C1 segment of cervical spinal cord (tissue), 14 donors: ENCODE results near the gene SSC5D.
A peak's percentile ranks its signal among the peaks of the same experiment; 100 is the strongest.
"Not testable (repeated sequence)": the region's sequence is repeated elsewhere in the genome, so short reads cannot be mapped to it uniquely, and the experiment has no call there.

Experiments used
- DNase-seq, 14 donors: peaks; one replicate each; lab custom pipeline; 2025; lab: John Stamatoyannopoulos, UW

Gene SSC5D

DNA sequence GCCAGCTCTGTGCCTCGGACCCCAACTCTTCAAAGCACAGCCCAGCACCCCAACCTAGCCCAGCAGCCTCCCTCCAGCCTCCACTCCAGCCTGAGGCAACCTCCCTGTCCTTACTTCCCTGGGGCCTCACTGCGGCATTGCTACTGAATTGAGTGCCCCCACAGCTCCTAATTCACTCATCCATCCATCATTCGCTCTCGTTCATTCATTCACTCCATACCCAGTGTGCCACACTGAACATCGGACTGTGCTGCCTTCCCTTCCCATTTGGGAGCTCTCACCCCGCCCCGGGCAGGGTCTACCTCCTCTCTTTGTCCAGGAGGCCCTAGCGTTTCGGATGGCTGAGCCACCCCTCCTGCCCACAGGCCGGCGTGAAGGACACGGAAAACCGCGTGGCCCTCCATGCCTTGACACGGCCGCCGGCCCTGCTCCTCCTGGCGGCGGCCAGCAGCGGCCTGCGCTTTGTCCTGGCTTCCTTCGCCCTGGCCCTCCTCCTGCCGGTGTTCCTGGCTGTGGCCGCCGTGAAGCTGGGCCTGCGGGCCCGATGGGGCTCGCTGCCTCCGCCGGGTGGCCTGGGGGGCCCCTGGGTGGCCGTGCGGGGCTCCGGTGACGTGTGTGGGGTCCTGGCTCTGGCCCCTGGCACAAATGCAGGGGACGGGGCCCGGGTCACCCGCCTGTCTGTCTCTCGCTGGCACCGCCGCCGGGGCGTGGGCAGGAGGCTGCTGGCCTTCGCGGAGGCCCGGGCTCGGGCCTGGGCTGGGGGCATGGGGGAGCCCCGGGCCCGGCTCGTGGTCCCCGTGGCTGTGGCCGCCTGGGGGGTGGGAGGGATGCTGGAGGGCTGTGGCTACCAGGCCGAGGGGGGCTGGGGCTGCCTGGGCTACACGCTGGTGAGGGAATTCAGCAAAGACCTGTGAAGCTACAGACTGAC, 1.9 kb upstream of the SSC5D start:
- DNase-seq, result peak in 1 of 14 donors; percentile 46

DNA sequence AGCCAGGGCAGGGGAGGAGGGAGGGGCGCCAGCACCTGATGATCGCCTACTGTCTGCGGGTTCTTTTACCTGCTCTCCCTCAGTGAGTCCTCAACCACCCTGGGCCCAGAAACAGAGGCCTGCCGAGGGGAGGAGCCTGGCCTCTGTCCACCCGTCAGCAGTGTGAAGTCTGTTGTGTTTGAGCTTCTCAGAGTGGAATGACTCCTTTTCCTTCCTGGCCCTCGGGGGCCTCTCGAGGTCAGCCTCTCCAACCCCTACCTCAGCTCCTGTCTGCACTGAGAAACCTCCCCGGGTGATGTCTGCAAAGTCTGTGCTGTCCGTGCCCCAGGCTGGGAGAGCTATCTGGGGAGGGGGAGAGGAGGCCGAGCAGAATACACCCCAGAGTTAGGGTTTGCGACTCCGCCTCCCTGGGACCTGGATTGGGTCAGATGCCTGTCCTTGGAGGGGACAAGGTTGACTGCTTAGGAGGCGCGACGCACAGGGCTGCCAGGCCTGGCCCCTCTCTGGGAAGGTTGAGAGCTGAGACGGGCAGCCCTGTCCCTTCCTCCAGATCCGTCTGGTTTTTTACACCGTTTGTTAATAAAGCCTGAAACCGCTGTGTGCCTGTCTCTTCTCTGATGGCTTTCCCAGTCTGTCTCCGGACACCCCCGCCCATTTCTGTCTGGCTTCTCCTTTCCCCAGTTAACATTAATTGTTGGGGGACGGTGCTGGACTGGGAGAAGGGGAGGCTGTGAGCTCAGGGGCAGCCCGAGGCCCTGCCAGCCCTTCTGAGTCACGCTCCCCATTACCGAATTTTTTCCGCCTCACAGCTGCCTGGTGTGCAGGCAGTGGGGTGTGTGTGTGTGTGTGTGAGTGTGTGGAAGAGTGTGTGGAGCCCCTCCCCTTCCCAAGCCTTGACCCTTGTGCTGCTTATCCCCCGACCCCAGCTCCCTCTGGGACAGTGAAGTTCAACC, 989 bp upstream of the SSC5D start:
- peak in 4 of 14 donors; percentile 15 to 64 (median 36) for DNase-seq

DNA sequence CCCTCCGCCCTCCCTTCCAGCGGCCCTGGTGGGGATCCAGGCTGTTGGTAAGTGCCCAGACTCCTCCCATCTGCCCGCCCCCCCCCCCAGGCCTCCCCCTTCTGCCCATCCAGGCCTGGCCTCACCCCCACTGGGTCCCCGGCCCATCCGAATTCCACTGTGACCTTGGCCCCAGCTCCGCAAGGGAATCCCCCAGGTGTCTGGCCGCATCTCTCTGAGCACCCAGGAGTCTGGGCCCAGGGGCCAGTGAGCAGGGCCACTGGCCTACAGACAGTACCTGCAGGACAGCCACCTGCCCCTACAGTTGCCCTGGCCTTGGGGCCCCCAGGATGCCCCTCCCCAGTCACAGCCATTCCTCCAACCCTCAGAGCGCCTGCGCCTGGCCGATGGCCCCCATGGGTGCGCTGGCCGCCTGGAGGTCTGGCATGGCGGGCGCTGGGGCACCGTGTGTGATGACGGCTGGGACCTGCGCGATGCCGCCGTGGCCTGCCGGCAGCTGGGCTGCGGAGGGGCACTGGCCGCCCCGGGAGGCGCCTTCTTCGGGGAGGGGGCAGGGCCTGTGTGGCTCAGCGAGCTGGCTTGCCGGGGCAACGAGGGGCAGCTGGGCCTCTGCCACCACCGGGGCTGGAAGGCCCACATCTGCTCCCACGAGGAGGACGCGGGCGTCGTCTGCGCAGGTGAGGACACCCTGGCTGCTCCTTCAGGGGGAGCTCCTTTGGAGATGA, 912 bp downstream of the SSC5D start:
- no peak for DNase-seq

DNA sequence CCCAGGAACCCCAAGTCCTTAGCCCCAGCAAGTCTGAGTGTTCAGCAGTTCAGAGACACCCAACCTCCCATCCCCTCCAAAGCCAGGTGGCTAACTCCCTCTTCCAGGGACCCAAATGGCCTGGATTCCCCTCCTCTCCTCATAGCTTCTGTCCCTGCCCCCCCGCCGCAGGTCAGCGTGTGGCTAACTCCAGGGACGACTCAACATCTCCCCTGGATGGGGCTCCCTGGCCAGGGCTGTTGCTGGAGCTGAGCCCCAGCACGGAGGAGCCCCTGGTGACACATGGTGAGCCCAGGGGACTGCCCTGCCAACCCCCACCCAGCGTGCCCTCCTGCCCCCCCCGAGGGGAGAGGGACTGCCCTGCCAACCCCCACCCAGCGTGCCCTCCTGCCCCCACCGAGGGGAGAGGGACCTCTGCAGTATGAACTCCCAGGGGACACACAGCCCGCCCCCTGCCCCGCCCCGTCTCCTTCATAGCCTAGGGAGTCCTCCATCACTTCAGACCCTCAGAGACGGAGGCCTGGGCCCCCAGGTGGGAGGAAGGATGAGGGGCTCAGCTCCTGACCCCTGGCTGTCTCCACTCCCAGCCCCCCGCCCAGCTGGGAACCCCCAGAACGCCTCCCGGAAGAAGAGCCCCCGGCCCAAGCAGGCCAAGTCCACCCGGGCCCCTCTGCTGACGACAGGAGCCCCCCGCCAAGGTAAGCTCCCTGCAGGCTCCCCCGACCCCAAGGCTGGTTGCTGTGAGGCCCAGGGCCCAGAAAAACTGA, 1.7 kb downstream of the SSC5D start:
- DNase-seq, result no peak

DNA sequence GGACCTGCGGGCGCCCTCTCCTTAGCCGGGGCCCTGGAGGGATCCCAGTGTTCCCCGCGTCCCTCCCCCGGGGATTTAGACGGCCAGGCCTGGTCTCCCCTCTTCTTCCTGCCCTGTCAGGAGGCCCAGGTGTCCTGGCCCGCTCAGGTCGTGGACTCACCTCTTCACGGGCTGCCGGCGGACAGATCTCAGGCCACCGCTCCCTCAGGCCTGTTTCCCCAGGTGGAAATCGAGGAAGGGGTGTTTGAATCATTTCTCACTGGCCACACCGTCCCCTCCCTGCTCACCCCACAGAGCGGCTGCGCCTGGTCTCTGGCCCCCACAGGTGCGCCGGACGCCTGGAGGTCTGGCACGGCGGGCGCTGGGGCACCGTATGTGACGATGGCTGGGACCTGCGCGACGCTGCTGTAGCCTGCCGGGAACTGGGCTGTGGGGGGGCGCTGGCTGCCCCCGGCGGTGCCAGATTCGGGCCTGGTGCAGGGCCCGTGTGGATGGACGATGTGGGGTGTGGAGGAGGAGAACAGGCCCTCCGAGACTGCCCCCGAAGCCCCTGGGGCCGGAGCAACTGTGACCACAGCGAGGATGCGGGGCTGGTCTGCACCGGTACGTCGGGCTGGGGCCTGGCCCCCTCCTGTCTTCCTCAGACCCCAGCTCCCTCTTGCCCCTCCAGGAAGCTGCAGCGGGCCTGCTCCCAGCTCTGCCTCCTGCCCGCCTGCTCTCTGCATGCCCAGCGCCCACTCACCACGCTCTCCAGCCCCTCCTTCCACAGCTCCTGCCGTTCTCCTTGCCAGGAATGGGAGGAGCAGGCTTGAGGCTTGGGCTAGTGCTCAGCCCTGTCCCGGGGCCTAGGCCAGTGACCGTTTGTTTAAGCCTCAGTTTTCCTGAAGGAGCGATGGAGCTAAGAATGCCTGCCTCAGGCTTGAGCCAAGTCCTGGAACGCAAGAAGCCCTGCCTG, 2.5 kb downstream of the SSC5D start:
- DNase-seq, result no peak

DNA sequence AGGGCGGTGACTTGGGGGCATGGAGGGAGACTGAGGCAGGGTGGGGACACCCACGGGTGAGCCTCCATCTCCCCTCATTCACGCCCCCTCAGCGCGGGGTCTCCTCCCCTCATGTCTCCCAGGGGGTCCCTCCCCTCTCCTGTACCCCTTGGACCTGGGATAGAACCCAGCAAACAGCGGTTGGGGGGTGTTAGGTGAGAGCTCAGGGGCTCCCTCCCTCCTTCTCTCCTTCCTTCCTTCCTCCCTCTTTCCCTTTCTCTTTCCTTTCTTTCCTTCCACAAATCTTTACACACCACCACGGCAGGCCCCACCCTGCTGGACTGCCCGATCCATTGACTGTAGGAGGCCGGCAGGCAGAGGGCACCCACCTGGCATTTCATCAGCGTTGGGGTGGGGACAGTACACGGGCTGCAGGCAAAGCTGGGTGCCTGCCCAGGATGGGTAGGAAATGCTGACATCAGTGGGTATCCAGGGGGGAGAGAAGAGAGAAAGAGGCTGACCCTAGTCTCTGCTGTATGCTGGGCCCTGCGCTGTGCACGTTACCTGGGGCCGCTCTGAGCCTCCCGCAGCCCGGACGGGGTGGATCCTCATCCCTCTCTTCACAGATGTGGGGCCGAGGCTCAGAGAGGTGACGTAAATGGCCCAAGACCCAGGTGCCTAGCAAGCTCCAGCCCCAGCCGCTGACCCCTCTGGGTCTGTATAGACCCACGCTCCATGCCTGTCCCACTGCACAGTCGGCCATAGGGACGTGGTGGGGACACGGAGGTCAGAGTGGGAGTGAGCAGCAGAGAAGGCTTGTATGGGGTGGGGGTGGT, 3.5 kb downstream of the SSC5D start:
- DNase-seq, result no peak

DNA sequence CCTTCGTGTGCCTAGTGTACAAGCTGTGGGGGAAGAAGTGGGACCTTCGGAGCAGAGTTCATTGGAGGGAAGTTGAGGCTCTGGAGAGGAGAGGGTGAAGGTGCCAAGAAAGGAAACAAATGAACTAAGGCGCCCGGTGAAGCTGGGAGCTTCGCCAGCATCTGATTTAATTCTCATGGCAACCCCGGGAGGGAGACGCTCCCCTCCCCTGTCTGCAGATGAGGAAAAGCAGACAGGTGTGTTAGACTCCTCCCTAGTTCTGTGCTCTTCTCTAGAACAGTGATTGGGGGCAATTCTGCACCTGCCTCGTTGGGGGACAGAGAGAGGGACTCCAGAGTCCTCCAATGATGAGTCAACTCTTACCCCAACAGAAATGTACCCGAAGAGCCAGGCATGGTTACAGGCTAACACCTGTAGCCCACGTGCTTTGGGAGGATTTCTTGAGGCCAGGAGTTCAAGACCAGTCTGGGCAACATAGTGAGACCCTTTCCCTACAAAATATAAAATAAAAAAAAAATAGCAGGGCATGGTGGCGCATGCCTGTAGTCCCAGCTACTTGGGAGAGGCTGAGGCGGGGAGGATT, 4.2 kb downstream of the SSC5D start:
- DNase-seq, result no peak

DNA sequence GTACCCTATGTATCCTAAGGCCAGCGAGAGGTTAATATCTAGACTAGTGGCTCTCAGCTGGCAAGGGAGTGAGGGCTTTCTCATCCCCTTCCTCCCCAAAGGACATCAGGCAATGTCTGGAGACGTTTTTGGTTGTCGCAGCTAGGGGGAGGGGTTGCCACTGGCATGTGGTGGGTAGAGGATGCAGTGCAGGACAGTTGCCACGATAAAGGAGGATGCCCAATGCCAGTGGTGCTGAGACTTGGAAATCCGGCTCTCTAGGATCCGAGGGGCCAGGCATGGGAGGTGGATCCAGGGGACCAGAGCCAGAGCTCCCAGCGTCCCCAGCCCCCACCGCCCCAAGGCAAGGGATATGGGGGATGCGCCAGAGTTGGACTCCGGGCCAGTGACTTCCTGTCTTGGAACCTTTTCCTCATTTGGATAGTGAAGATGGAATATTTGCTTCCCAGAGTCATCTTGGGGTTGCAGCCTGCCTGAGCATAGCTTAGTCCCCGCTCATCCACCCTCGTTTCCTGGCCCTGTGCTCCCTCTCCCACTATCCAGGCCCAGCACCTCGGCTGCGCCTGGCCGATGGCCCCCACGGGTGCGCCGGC, 4.9 kb downstream of the SSC5D start:
- no peak for DNase-seq

DNA sequence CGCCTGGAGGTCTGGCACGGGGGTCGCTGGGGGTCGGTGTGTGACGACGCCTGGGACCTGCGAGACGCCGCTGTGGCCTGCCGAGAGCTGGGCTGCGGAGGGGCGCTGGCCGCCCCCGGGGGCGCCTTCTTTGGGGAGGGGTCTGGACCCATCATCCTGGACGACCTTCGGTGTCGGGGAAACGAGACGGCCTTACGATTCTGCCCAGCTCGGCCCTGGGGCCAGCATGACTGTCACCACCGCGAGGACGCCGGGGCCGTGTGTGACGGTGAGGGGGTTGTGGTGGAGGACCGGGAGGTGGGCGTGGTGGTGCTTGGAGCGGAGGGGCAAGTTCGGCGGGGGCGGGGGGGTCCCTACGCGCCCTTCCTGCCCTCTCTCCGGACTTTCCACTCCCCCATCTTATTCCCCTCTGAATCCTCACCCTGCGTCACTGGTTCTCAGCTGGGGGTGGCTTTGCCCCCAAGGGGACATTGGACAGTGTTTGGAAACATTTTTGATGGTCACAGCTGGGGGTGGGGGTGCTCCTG, 5.5 kb downstream of the SSC5D start:
- DNase-seq, result no peak

DNA sequence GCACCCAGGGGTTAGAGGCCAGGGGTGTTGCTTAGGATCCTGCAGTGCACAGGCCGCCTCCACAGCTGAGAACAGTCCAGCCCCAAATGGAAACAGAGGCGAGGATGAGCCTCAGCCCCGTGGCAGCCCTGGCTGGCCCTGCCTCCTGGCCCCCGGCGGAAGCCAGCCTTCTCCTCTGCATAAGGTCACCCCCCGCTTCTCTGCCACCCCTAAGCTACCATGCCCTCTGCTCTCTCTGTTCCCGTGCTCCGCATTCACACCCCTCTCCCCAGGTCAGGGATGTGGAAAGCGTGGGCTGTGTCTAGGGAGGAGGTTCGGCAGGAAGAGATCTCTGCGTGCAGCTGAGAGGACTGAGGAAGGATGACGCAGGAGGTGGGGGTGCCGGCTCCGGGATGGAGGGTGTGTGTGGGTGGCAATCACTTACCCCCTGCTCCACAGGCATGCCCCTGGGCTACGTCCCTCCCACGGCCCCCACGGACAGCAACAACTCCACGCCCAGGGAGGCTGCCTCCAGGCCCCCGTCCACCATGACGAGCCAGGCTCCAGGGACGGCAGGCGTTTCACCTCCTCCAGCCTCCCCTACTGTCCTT, 6.0 kb downstream of the SSC5D start:
- no peak for DNase-seq

DNA sequence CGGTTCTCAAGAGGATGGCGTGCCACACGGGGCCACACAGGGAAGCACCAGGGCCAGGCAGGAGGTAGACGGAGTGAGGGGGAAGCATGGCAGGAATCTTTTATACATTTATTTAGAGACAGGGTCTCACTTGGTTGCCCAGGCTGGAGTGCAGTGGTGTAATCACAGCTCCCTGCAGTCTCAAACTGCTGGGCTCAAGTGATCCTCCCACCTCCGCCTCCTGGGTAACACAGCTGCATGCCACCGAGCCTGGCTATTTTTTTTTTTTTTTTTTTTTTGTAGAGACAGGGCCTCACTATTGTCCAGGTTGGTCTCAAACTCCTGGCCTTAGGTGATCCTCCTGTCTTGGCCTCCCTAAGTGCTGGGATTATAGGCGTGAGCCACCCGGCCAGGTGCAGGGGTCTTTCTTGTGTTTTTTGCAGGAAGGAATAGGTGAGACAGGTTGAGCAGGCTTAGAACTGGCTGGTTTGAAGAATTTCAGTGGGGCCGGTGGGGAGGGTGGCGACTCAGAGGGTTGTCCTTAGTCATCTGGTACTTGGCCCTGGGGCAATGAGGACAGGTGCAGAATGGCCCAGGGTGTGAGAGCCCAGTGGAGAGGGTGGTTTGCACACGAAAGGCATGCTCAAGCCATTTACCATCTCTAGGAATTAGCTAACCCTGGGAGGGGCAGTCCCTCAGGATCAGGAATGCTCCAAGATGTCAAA, 7.6 kb downstream of the SSC5D start:
- no peak for DNase-seq

DNA sequence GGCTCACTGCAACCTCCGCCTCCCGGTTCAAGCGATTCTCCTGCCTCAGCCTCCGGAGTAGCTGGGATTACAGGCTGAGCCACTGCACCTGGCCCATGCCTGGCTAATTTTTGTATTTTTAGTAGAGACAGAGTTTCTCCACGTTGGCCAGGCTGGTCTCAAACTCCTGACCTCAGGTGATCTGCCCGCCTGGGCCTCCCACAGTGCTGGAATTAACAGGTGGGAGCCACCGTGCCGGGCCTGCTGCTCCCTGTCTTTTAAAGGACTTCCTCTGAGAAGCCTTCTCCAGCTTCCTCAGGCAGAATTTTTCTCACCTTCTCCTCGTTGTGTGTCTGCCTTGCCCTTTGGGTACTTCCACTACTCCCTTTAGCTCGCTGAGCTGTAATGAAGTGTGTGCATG, 8.6 kb downstream of the SSC5D start:
- not testable (repeated sequence) for DNase-seq

DNA sequence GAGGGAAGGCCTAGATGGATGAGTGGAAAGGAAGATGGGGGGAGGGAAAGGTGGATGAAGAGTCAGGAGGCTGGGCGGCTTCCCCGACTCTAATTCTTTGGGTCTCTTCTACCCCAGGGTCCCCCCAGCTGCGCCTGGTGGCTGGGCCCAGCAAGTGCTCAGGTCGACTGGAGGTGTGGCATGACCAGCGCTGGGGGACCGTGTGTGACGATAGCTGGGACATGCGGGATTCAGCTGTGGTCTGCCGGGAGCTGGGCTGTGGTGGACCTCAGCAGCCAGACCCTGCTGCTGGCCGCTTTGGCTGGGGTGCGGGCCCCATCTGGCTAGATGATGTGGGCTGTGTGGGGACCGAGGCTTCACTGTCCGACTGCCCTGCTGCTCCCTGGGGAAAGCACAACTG, 9.5 kb downstream of the SSC5D start:
- no peak for DNase-seq

DNA sequence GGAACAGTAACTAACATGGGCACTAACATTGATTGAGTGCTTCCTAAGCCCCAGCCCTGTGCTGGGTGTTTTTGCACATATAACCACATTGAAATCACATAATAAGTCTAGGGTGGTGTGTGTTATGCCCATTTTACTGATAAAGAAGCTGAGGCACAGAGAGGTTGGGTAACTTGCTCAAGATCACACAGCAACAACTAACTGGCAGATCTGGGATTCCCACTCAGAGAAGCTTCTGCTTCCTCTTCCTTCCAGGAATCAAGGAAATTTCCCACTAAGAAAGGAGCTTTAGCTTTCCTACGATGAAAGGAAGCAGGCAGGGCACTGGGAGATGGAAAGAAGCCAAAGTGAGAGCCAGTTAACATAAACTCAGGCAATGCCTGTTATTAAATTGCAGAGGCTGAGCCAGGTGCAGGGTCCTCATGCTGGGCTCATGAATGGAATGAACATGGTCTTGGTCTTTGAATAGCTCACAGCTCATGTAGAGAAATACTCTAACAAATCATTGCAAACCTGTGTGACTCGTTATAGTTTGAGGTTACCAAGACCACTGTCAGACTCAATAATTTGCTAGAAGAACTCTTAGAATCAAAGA, 10.1 kb downstream of the SSC5D start:
- no peak for DNase-seq

DNA sequence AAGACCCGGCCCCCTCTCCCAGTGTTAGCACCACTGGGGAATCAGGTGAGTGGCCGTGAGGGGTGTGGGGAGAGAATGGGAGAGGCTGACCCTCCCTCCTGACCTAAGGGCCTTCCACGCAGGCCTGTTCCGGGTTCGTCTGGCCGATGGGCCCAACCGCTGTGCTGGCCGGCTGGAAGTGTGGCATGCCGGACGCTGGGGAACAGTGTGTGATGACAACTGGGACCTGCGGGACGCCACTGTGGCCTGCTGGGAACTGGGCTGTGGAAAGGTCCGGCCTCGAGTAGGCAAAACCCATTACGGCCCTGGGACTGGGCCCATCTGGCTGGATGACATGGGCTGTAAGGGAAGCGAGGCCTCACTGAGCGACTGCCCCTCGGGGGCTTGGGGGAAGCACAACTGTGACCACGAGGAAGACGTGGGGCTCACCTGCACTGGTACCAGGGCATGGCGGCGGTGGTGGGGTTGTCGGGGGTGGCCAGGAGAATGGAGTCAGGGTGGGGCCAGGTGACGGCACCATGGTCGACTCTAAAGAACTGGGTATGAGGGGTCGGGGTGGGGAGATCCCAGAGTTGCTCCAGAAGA, 12.2 kb downstream of the SSC5D start:
- no peak for DNase-seq
